H4 (cell line): ENCODE measurements around the gene CNTNAP5. TPM values are rescaled to one million over a fixed set of nuclear protein-coding genes. Genes with fewer than 3 reads are reported as not detected.

Experiments used
- DNase-seq: peaks from one replicate; pipeline ENCODE4 v3.0.0-alpha.2; 2015; ENCODE audit warnings: low spot score
- total RNA-seq: library from RNA; depleted of rRNA; stranded (reverse); fragments of >200 nt; shearing (Covaris generic); gene quantifications from 2 replicates; pipeline ENCODE4 v1.2.3, GENCODE V29; 2014

CNTNAP5 gene
- total RNA-seq, 1 experiment from 2014 or later, result not detected

- DNase-seq, result no peak
Measured at GRCh38 chr2:124153713-124154112, 128.6 kb downstream of the CNTNAP5 start.

DNA sequence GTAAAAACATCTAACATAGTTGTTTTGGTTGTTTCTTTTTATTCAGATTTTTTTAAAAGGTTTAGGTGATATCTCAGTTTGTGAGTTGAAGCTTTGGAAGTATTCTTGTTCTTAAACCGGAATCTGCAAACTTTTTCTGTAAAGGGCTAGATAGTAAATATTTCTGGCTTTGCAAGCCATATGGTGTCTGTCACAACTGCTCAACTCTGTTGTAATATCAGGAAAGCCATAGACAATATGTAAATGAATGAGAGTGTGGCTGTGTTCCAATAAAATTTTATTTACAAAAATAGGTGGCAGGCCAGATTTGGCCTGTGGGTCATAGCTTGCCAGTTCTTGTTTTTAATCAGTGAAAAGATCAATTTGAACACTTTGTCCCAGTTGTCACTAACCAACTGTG is 134.1 kb downstream of the CNTNAP5 start:
- no peak for DNase-seq

GRCh38 chr2:124161542-124161941 is 136.5 kb downstream of the CNTNAP5 start:
- DNase-seq, result no peak

- no peak for DNase-seq
Measured at GRCh38 chr2:124162256-124162655, 137.2 kb downstream of the CNTNAP5 start.

DNA sequence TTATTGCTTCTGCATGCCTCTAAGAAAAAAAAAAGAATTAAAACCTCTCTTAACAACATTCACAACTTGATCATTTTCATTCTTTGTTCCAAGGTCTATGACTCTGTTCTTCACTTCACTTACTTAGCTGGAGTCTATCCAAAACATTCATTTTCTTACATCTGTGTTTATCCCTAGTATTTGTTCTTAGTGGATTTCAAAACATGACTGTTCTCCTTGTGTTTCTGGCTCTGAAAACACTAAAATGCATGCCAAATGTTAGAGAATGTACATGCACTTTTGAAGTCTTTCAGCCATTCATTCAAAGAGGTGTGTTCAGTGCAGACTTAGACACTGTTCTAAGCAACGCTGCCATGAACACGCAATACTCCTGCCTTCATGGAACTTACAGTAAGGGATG is 138.8 kb downstream of the CNTNAP5 start:
- no peak for DNase-seq

DNA sequence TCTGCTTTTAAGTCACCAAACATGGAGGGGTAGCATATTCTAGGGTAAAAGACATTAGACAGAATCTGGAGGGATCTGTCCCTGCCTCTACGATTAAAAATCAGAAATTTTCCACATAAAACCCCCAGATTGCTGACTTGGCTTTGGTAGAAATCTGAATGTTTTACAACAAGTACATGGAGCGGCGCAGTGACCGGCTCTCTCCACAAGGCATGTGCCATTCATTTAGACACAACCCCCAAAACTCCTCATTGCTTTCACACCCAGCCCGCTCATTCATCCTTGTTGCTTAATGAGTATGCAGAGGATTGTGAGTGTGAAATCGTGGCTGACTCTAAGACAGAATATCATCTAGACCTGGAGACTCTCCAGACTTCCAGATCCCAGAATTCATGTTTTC is 140.6 kb downstream of the CNTNAP5 start:
- no peak for DNase-seq

- no peak for DNase-seq
Measured at GRCh38 chr2:124171472-124172063, 146.5 kb downstream of the CNTNAP5 start.

DNA sequence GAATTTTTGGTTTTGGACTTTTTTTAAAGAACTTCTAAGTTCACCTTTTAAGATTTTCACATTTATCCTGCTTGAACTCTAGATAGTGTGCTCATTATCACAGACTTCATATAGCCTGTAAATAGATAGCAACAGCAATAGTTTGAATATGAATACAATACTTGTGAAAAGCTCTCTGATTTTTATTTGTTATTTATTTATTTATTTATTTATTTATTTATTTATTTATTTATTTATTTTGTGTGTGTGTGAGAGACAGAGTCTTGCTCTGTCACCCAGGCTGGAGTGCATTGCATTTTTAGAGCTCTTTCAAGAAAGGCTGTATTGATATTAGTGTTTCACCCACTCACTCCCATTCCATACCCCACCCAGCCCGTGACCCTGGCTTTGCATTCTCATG is 153.6 kb downstream of the CNTNAP5 start:
- no peak for DNase-seq

DNA sequence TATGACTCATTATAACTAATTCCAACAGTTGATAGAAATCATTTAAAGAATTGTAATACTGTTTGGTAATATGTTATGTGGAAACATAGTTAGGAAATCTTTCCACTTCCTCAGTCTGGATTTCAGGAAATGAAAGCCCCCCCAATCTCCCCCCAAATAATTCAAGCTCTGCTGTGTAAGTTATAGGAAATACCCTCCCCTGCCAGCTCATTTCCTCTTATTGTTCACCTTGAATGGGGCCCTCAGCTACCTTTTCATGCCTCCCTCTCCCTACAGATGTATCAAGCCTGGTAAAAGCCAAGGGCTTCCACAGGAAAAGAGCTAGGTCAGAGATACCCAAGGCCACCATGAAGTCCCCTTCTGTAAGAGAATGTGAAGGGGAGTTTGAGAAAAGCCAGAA is 155.5 kb downstream of the CNTNAP5 start:
- no peak for DNase-seq

GRCh38 chr2:124186801-124187200 is 161.7 kb downstream of the CNTNAP5 start:
- DNase-seq, result no peak

DNA sequence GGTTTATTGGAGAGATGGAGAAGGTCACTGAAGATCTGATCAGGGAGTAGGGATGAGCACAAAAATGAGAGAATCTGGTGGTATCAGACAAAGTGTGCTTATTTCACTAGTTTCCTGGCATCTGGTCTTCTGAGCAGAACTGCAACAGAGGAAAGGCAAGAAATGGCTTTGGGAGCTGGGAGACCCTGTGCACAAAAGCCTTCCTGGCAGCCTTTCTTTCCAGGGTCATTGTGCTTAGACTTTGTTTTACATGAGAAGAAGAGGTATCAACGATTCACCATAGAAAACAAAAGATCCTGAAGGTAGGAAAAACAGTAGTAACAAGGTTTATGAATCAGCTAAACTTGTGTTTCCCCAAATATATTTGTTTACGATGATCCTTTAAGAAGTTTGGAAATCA is 162.9 kb downstream of the CNTNAP5 start:
- DNase-seq, result no peak

GRCh38 chr2:124193706-124194105 is 168.6 kb downstream of the CNTNAP5 start:
- no peak for DNase-seq

DNA sequence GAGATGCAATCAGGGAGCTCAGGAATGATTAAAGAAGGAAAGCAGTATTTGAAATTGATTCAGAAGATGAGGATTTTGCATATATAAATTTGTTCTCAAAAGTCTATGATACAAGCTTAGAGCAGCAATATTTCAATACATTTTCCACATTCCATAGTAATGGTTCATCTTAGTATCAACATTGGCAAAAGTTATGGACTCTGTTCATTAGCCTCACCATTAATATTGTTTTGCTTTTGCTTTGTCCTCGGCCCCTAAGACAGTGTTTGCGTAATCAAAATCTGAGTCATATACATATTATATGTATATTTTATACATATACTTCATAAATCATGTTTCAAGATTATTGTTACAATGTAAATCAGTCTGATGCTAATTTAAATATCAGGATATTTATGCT is 176.6 kb downstream of the CNTNAP5 start:
- no peak for DNase-seq

DNA sequence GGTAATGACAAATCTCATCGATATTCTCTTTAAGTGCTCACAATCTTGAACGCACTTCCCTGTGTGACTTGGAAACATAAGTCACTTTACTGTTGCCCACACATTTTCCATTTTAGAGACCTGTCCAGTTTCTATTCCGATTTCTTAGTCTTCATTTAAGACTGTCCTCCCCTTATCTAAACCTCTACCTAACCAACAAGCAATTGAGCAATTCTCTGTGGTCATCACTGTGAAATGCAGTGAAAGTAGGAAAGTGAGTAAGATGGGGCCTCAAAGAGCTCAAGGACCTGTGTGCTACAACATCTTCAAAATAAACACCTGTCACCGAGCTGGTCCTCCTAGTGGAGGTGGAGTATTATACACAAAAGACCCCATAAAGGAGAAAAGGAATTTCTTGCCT is 184.4 kb downstream of the CNTNAP5 start:
- DNase-seq, result no peak

DNA sequence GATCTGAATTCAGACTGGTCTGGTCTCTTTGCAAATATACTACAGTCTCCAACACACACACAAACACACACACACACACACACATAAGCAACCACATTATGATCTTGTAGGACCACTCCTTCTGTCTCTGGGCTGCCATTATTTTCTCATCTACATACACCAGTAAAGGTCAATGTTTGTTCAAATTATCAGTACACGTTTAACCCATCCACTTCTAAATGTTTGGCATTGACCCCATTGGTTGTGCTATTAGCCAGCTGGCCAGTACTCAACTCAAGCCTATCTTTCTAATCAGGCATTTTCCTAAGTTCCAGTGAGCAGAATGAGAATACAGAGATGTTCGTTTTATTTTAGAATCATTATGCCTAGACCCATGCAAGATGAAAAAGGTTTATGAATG is 186.4 kb downstream of the CNTNAP5 start:
- no peak for DNase-seq

DNA sequence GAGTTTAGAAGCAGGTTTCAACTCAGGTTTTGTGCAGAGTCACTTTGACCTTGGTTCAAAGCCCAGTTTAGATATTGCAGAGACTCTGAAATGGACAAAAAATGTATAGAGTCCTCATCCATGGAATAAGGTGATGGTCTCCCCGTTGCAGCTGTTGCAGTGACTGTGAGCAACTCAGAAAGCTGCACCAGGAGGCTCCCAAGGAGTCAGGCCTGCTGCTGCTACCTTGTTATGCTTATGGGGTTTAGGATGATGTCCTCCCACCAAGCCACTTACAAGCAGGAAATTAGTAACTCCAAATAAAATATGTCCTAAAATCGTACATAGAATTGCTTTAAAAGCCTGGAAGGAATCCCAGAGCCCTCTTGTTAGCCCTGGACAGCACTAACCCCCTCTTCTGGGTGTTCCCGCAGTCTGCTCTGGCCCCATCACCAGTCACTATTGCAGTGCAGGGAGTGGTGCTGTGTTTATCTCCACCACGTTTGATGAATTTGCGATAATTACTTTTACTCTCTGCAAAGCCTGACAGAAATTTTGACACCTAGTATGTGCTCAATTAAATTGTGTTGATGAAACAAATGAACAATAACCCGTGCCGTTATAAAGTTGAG is 189.0 kb downstream of the CNTNAP5 start:
- no peak for DNase-seq

DNA sequence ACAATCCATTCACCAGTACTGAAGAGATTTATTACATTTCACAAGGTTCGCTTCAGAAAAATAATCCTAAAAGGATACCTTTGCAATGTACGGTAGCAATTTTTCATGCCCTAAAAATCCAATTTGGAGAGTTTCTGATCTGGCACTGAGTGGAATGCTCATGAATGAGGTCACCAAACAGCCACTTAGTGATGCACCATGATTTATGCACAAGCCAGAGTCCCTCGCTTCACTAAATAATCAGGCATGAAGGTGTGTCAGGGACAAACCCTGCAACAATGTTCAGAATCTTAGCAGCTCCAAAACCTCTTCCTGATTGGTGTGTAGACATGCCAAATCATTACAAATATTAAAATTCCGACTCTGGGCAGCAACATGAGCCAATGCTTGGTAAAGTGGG is 221.1 kb downstream of the CNTNAP5 start:
- no peak for DNase-seq

GRCh38 chr2:124248386-124248785 is 223.3 kb downstream of the CNTNAP5 start:
- DNase-seq, result no peak

DNA sequence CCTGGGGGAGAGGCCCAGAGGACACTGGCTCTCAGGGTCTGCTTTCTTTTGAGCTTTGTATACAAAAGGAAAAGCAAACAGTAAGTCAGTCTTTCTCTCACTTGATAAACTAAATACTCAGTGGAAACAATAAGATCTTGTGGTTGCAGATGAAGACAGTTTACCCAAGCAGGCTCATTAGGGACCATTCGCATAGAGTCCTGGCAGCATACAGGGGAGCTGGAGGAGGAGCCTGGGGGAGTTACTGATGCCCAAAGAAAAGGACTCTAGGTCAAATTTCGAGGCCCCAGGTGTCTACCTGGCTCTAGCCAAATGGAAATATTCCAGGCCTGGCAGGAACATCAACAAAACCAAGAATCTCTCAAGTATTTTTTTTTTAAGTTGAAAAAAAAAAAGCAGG is 225.3 kb downstream of the CNTNAP5 start:
- DNase-seq, result no peak

- DNase-seq, result no peak
Measured at GRCh38 chr2:124254621-124255020, 229.5 kb downstream of the CNTNAP5 start.

DNA sequence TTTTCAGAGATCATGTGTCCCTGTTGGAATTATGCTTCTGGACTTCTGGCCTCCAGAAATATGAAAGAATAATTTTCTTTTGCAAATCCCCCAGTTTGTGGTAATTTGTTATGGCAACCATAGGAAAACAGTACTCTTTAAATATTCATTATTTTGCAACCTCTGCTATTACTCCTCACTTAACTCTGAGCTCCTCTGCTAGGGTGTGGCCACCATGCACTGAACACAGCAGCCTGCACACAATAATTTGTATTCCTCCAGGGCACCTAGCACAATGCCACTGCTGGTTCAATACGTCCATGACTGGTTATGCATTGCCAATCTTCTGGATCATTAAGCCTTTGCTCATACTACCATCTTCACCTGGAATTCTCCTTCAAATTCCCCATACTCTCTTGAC is 232.0 kb downstream of the CNTNAP5 start:
- no peak for DNase-seq

DNA sequence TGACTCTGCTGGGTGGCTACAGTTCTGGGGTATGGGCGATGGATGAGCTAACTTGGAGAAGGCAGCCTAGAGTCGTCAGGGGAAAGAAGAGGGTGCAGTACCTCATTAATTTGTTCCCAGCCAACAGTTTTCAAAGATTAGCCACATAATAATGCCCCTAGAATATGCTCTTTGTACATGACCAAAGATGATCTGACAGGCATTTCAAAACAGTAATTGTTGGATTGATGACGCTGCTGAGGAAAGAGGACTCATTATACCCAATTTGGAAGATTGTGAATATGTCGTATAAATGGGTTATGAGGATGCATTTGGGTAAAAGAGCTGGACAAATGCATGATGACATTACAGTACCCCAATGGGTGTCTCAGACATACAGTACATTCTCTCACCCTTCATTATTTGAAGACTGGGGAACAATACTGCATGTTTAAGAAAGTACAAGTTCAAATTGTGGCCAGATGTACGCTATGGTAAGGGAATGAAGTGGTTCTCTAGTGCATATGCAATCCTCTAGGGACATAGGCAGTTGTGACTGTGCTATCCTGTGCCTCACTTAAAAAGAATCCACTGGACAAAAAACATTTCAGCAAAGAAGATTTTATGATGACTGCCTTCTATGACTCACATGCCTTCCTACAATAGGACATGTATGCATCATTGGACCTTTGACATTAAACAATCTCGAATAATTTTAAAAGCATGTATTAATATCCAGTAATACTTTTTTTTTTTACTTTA is 233.2 kb downstream of the CNTNAP5 start:
- no peak for DNase-seq

DNA sequence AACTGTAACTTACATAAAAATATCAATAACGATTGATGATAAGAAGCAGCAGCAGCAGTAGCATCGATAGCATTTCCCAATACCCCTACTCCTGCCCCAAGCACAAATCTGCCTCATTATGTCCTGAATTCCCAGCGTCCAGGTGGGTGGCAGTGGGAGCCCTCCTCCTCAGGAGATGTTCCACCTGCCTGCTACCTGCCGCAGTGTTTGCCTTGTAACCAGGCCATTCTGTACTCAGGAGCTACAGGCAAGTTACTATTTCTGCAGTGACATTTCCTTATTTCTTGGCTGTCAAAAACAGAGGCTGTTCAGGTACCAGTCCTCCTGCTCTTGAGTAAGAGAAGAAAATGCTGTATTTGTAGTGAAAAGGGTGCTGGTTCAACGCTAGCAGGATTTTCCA is 236.4 kb downstream of the CNTNAP5 start:
- DNase-seq, result no peak
